ENCODE results near the gene AMZ2. TPM values are rescaled to one million over a fixed set of nuclear protein-coding genes. Genes with fewer than 3 reads are reported as not detected.
"Not testable (repeated sequence)": the region's sequence is repeated elsewhere in the genome, so short reads cannot be mapped to it uniquely, and the experiment has no call there.

Gene AMZ2, protein sequence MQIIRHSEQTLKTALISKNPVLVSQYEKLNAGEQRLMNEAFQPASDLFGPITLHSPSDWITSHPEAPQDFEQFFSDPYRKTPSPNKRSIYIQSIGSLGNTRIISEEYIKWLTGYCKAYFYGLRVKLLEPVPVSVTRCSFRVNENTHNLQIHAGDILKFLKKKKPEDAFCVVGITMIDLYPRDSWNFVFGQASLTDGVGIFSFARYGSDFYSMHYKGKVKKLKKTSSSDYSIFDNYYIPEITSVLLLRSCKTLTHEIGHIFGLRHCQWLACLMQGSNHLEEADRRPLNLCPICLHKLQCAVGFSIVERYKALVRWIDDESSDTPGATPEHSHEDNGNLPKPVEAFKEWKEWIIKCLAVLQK
- 10 to 100 TPM; 26.9 to 60.9 (median 35.1) TPM for total RNA-seq

DNA sequence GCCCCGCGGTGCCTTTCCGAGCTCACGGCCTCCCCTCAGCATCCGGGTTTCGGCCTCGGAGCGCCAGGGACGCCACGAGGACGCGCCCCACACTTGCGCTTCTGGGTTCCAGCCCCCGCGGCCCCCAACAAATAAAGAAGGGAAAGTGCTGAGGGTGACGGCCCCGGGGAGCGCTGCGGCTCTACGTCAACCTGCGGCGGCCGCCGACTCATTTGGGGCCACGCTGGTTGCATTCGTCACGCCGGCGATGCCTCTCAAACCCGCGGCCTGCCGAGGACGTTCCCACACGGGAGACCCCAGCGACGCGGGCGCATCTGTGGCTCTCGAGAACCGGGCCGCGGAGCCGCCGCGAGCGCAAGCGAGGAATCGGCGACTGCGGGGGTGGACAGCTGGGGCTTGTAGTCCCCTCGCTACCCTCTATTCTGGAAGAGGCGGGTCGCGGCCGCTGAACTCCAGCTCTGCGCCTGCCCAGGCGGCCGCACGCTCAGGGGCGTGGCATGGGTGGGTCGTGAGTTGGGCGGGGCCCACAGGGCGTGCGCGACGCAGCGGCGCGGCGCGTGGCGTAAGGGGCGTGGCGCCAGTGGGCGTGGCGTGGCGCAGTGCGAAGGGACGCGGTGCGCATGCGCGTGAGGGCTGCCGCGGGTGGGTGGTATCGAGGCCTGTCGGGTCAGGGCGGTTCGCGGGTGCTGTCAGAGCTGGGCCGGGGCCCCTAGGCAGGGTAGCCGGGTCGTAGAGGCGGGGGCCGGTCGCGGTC, at the start of gene AMZ2:
AMZ2 (plus strand) TSS at position 599 of the 754 bp plus-strand sequence. CDS start 2,145 bp downstream, outside the sequence.
- no peaks in the 10 kb centered on the region for H3K27me3 ChIP-seq
- intact Hi-C loops (cut with DNase I; ENCODE audit: low total_unique reads) = no loop called here
- TF ChIP-seq CTCF (IDR thresholded peaks at IDR 0.05) = peak in 2 of 4 experiments; percentile 11 to 14
- TF ChIP-seq POLR2A (IDR thresholded peaks at IDR 0.05) = peak; percentile 94 to 99
- no peaks in the 10 kb centered on the region for H3K4me1 ChIP-seq
- H3K9me3 ChIP-seq = no peaks in the 10 kb centered on the region
- H3K4me3 ChIP-seq = peak within 1 kb of the TSS; percentile 66 to 95
- peak within 1 kb of the TSS; percentile 90 to 99 for H3K27ac ChIP-seq
- no peaks in the 10 kb centered on the region for H3K36me3 ChIP-seq
- DNase-seq = peak; percentile 90 to 97

DNA sequence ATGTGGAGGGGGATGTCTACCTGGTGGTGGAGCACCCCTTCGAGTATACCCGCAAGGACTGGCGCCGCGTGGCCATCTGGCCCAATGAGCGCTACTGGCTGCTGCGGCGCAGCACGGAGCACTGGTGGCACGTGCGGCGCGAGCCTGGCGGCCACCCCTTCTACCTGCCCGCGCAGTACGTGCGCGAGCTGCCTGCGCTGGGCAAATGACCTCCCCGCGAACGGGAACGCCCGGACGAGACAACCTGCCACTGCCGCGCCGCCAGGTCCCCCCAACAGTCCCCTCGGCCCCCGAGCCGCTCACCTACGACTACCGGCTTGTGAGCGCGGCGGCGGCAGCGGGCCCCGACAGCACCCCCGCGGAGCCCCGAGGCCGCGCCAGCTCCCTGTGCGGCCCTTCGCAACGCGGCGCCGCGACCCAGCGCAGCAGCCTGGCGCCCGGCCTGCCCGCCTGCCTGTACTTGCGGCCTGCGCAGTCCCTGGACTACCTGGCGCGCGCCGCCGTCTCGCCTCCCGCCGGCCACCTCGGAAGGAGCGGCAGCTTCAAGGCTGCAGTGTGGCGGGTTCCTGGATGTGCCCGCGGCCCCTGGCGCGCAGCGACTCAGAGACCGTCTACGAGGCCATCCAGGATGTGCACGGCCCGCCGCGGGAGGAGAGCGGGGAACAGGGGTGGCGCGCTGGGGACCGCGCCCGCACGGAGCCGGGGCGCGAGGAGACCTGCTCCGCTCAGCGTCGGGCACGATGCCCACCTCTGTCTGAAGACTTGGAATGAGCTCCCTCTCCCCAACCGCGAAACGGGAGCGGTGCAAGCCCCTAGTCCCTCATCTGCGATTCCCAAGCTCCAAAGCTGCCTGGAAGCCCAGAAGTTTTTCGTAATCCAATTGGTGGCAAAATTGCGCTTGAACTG, 48.7 kb upstream of the AMZ2 start:
- Histone ChIP-seq H3K9me3 (no peaks in the 10 kb centered on the region), H3K4me3 (peak overlapping the region in 1 of 2 donors; percentile 26), H3K4me1 (peaks cover 0 to 37% of the 10 kb centered on the region in 2 donors), H3K27ac (no peak overlapping the region), H3K27me3 (peaks cover 17 to 19% of the 10 kb centered on the region in 2 donors), H3K36me3 (no peaks in the 10 kb centered on the region)
- intact Hi-C loops (cut with DNase I; ENCODE audit: low total_unique reads) = no loop called here
- DNase-seq = no peak
- no peak for TF ChIP-seq POLR2A (IDR thresholded peaks at IDR 0.05)
- TF ChIP-seq CTCF (IDR thresholded peaks at IDR 0.05) = no peak

- intact Hi-C loops (cut with DNase I; ENCODE audit: low total_unique reads) = no loop called here
- Histone ChIP-seq H3K27ac (no peak overlapping the region), H3K27me3 (peaks cover 17 to 19% of the 10 kb centered on the region in 2 donors), H3K4me3 (peak overlapping the region in 1 of 2 donors; percentile 16), H3K9me3 (no peaks in the 10 kb centered on the region), H3K4me1 (peaks cover 0 to 37% of the 10 kb centered on the region in 2 donors), H3K36me3 (no peaks in the 10 kb centered on the region)
- TF ChIP-seq POLR2A (IDR thresholded peaks at IDR 0.05) (no peak), CTCF (IDR thresholded peaks at IDR 0.05) (no peak)
- DNase-seq = no peak
Observed at GRCh38 chr17:68199837-68200688, 47.8 kb upstream of the AMZ2 start.

DNA sequence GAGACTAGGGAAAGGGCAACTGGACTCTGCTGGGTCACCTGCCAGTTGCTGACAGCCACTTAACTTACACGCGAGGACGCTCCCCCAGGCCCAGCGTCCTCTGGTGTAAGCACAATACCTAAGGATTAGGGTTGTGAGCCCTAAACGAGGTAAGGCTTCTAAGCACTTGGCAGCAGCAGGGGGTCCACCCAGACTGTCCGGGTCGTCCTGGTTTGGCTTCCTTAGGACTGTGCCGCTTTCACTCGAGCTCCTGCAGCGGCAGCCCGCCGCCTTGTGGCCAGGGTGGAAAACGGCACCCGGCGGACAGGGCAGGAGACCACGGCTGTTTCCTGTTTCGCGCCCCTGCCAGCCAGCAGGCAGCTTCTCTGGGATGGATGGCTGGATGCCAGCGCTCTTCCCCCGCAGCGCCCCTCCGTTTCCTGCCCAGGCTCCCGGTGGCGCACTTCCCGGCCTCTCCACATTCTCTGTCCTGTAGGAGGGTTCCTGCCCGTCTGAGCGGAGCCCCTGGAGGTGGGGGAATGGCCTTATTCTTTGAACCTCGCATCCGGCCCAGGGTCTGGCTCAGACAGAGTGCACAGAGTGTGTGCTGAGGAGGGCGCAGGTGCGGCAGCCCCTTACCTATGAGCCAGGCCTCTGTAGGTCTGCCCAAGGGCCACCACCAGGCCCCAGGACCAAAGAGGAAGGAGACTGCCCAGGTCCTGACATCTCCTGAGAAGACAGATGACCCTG, 47.0 kb upstream of the AMZ2 start:
- Histone ChIP-seq H3K36me3 (no peaks in the 10 kb centered on the region), H3K27ac (no peak overlapping the region), H3K4me3 (peak overlapping the region in 1 of 2 donors; percentile 16), H3K9me3 (no peaks in the 10 kb centered on the region), H3K4me1 (peaks cover 0 to 37% of the 10 kb centered on the region in 2 donors), H3K27me3 (peaks cover 17 to 19% of the 10 kb centered on the region in 2 donors)
- intact Hi-C loops (cut with DNase I; ENCODE audit: low total_unique reads) = no loop called here
- TF ChIP-seq POLR2A (IDR thresholded peaks at IDR 0.05) = no peak
- peak; percentile 74 to 87 (median 78) for TF ChIP-seq CTCF (IDR thresholded peaks at IDR 0.05)
- DNase-seq = peak; percentile 54 to 76

DNA sequence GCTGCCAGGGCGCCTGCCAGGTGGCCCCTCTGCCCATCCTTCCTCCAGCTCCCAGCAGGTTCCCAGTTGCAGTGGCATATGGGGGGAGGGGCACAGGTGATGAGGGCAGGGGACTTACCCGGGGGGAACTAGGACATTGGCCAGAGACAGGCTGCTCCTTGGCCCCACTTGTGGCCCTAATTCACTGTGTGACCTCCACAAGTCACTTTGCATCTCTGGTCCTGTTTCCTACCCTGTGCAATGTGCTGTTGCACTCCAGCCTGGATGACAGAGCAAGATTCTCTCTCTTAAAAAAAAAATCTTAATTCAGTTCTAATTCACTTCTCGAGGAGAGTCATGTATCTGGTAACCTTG, 46.4 kb upstream of the AMZ2 start:
- H3K36me3 ChIP-seq; DNase-seq; H3K27ac ChIP-seq; H3K9me3 ChIP-seq; intact Hi-C loops (cut with DNase I; ENCODE audit: low total_unique reads); H3K4me3 ChIP-seq: not testable (repeated sequence)
- peaks cover 17 to 19% of the 10 kb centered on the region in 2 donors for H3K27me3 ChIP-seq
- peaks cover 0 to 33% of the 10 kb centered on the region in 2 donors for H3K4me1 ChIP-seq

- peaks cover 0 to 26% of the 10 kb centered on the region in 2 donors for H3K4me1 ChIP-seq
- intact Hi-C loops (cut with DNase I; ENCODE audit: low total_unique reads); DNase-seq: not testable (repeated sequence)
Observed at GRCh38 chr17:68202321-68202720, 45.5 kb upstream of the AMZ2 start.

More at GRCh38 chr17:68202321-68202720, 45.5 kb upstream of the AMZ2 start:
- not testable (repeated sequence) for H3K9me3 ChIP-seq, H3K27ac ChIP-seq, H3K4me3 ChIP-seq, H3K36me3 ChIP-seq
- H3K27me3 ChIP-seq = peaks cover 17 to 19% of the 10 kb centered on the region in 2 donors

Measured in uterus (tissue), 4 donors.